Measurements from ENCODE around the gene DEPDC1.

DNA sequence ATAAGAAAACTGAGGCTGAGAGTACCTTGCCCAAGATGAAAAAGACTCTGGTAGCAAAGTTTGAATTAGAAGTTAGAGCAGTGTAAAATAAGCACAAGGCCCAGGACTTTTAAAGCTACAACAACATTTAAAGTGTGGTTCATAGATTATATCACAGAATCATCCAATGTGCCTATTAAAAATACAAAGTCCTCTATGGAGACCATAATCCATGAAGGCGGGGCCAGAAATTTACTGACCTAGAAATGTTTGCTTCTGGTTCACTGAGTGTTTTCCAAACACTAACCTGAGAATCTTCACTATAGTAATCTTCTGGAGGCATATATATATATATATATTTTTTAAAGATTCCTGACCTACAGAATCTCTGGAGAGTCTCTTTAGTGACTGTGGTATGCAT lies 12.3 kb downstream of the DEPDC1 start:
- no peak for TF ChIP-seq EZH2 (IDR thresholded peaks at IDR 0.05; ENCODE audit: borderline replicate concordance, insufficient read depth, low read depth, low read length, poor library complexity, severe bottlenecking)
- TF ChIP-seq, protein P1, sequence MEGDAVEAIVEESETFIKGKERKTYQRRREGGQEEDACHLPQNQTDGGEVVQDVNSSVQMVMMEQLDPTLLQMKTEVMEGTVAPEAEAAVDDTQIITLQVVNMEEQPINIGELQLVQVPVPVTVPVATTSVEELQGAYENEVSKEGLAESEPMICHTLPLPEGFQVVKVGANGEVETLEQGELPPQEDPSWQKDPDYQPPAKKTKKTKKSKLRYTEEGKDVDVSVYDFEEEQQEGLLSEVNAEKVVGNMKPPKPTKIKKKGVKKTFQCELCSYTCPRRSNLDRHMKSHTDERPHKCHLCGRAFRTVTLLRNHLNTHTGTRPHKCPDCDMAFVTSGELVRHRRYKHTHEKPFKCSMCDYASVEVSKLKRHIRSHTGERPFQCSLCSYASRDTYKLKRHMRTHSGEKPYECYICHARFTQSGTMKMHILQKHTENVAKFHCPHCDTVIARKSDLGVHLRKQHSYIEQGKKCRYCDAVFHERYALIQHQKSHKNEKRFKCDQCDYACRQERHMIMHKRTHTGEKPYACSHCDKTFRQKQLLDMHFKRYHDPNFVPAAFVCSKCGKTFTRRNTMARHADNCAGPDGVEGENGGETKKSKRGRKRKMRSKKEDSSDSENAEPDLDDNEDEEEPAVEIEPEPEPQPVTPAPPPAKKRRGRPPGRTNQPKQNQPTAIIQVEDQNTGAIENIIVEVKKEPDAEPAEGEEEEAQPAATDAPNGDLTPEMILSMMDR (IDR thresholded peaks at IDR 0.05): no peak
